22Rv1 (cell line): ENCODE data around the gene WNT1.

Source experiments
- ZFX ChIP-seq: fragments of 450-650 bp; IDR thresholded peaks from 2 replicates; pipeline ENCODE4 v1.6.1; 2017; ENCODE audit warnings: antibody characterized with exemption, borderline replicate concordance
- TF ChIP-seq, protein P1 (sequence below): fragments of 450-650 bp; IDR thresholded peaks from 2 replicates; pipeline ENCODE4 v1.5.1; 2017; ENCODE audit warnings: mild to moderate bottlenecking

DNA sequence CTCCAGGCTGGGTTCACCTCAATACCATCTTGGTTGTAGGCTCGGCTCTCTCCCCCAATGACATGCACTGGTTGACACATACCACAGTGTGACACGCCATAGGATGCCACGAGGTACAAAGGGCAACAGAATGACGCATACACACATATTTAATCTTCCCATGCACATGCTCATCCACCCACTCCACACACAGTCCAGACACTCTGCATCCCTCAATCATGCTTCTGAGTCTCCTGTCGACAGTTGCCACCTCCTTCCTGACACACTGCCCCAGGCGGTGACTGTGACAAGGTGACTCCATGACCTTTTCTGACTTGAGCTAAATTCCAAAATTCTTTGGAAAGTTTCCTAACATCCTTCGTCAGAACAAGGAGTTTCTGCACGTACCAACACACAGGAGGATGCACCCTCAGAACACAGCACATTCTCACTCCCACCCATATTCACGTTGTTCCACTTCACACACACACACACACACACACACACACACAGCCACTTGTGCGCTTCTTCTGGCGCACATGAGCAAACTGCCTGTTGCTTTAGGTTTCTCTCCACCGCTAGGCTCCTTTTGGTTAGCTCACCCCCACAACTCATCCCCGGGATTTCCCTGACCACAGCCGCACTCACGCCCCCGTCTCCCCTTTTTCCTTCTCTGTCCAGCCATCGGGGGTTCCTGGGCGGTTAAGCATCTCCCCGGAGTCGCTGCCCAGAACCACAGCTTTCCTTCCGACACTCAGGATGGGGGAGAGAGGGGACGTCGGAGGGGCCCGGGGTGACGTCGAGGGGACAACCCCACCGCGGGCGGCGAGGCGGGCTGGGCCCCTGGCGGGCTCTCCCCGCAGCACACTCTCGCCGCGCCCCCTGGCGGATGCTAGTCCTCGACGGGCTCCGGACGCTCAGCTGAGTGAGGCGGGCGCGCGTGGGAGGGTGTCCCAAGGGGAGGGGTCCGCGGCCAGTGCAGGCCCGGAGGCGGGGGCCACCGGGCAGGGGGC, 536 bp upstream of the WNT1 start:
- TF ChIP-seq, protein P1, sequence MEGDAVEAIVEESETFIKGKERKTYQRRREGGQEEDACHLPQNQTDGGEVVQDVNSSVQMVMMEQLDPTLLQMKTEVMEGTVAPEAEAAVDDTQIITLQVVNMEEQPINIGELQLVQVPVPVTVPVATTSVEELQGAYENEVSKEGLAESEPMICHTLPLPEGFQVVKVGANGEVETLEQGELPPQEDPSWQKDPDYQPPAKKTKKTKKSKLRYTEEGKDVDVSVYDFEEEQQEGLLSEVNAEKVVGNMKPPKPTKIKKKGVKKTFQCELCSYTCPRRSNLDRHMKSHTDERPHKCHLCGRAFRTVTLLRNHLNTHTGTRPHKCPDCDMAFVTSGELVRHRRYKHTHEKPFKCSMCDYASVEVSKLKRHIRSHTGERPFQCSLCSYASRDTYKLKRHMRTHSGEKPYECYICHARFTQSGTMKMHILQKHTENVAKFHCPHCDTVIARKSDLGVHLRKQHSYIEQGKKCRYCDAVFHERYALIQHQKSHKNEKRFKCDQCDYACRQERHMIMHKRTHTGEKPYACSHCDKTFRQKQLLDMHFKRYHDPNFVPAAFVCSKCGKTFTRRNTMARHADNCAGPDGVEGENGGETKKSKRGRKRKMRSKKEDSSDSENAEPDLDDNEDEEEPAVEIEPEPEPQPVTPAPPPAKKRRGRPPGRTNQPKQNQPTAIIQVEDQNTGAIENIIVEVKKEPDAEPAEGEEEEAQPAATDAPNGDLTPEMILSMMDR, result peak; percentile 97
- TF ChIP-seq ZFX, result no peak
